Measurements from ENCODE around the gene CRYZL1. TPM values are rescaled to one million over a fixed set of nuclear protein-coding genes. Genes with fewer than 3 reads are reported as not detected.

The CRYZL1 gene
- total and polyA plus RNA-seq, 2 of the 8 experiments (the other 6 are each of a cell fraction or from before 2014, with no cell fraction given) = 15.6 to 15.8 TPM

GRCh38 chr21:33598051-33598450, 43.5 kb downstream of the CRYZL1 start:
- Histone ChIP-seq H4K5ac (ENCODE audit: insufficient read length, low read depth, low read length) (no peak overlapping the region), H3K23me2 (ENCODE audit: low read depth, low read length) (no peaks in the 10 kb centered on the region), H3K56ac (replicated peaks; ENCODE audit: insufficient read length, low read depth, low read length) (no peak overlapping the region), H3K4me1 (replicated peaks in 1 of 4; ENCODE audit: control insufficient read depth in 3 of 4, insufficient read depth in 4 of 4, low read length in 3 of 4) (no peaks in the 10 kb centered on the region), H3K79me1 (ENCODE audit: low read depth, low read length) (no peaks in the 10 kb centered on the region), H4K91ac (replicated peaks; ENCODE audit: insufficient read length, low read length) (no peak overlapping the region), H4K20me1 (replicated peaks in 1 of 2; ENCODE audit: control insufficient read depth in 1 of 2, insufficient read depth in 2 of 2, low read length in 2 of 2) (no peaks in the 10 kb centered on the region), H3K9ac (replicated peaks in 1 of 4; ENCODE audit: extremely low read depth in 1 of 4, low read depth in 3 of 4, low read length in 3 of 4) (no peak overlapping the region), H3K14ac (ENCODE audit: insufficient read length) (no peak overlapping the region), H3K4me3 (ENCODE audit: extremely low read depth in 1 of 4, insufficient read depth in 2 of 4, low read depth in 3 of 4, low read length in 4 of 4) (no peak overlapping the region), H2BK12ac (ENCODE audit: low read depth, low read length) (no peak overlapping the region), H2AFZ (ENCODE audit: low read length) (no peak overlapping the region), H2BK5ac (ENCODE audit: low read depth, low read length) (no peak overlapping the region), H3K23ac (ENCODE audit: insufficient read length) (no peak overlapping the region), H4K8ac (ENCODE audit: extremely low read depth, insufficient read depth, low read length) (no peak overlapping the region), H3K27me3 (replicated peaks in 1 of 4; ENCODE audit: control insufficient read depth in 3 of 4, extremely low read depth in 1 of 4, insufficient read depth in 3 of 4, low read length in 3 of 4) (no peaks in the 10 kb centered on the region), H2BK120ac (replicated peaks; ENCODE audit: low read depth, low read length) (no peak overlapping the region), H3K79me2 (ENCODE audit: control insufficient read depth in 1 of 2, insufficient read depth in 2 of 2, low read length in 2 of 2) (no peaks in the 10 kb centered on the region), H3K18ac (ENCODE audit: extremely low read depth, low read length) (no peak overlapping the region), H3K9me3 (ENCODE audit: insufficient read depth in 2 of 2, low read depth in 1 of 2, low read length in 1 of 2) (no peaks in the 10 kb centered on the region), H3K27ac (ENCODE audit: low read depth, low read length) (no peak overlapping the region), H3K4me2 (ENCODE audit: insufficient read depth in 1 of 2, low read depth in 2 of 2, low read length in 2 of 2) (no peak overlapping the region), H3K36me3 (ENCODE audit: control insufficient read depth in 2 of 4, insufficient read depth in 4 of 4, low read length in 3 of 4) (peaks cover 0 to 17% (median 8%) of the 10 kb centered on the region in 4 experiments; a peak in 5 of 8 replicates), H2BK15ac (ENCODE audit: low read length) (no peak overlapping the region), H3K4ac (replicated peaks; ENCODE audit: insufficient read length, low read depth, low read length) (no peak overlapping the region), H2BK20ac (ENCODE audit: low read length) (no peak overlapping the region), H2AK5ac (ENCODE audit: low read depth, low read length) (no peak overlapping the region)
- FAIRE-seq (no peak), DNase-seq (ENCODE audit: low read depth in 1 of 2, low spot score in 2 of 2) (no peak)
- TF ChIP-seq SUZ12 (IDR thresholded peaks at IDR 0.05; ENCODE audit: low read length) (no peak), KDM1A (IDR thresholded peaks at IDR 0.05; ENCODE audit: borderline replicate concordance, low read length) (no peak), POLR2AphosphoS5 (IDR thresholded peaks at IDR 0.05; ENCODE audit: low read depth, low read length) (no peak), E2F6 (IDR thresholded peaks at IDR 0.05) (no peak), JUN (IDR thresholded peaks at IDR 0.05; ENCODE audit: low read depth, low read length) (no peak), SP2 (IDR thresholded peaks at IDR 0.05; ENCODE audit: low read length) (no peak), CEBPB (IDR thresholded peaks at IDR 0.05; ENCODE audit: low read depth, low read length) (no peak), TEAD4 (IDR thresholded peaks at IDR 0.05; ENCODE audit: low read depth, low read length) (no peak), BRCA1 (IDR thresholded peaks at IDR 0.05; ENCODE audit: low read depth, low read length) (no peak)
- 93% methylated on average over 1 of the region's 1 CpG; no CpG with 5 or more reads in 1 of the 2 experiments for WGBS, 2 experiments (ENCODE audit: extremely low coverage in 1 of 2, insufficient coverage in 1 of 2, insufficient read length in 1 of 2, insufficient replicate concordance in 2 of 2, low coverage in 1 of 2, low lambda C conversion rate in 2 of 2, missing lambda C conversion rate in 1 of 2)
- POLR2A ChIA-PET (ENCODE audit: partially characterized antibody) = interaction anchor here (1.0 to 1.6 kb wide), 2 partner anchors 9 to 55 kb away, joined by 3 read pairs; partner anchors contain the start of genes DONSON and SON
- CTCF ChIA-PET (ENCODE audit: partially characterized antibody) = interaction anchor here (0.7 kb wide), 1 partner anchor 278 kb away, joined by 3 read pairs; no protein-coding TSS in a partner anchor

Measured in H1 (cell line).